GM18909 (cell line): ENCODE results near the gene ARHGAP6.
"Not testable (repeated sequence)": the region's sequence is repeated elsewhere in the genome, so short reads cannot be mapped to it uniquely, and the experiment has no call there.

Experiments used
- ATAC-seq: cut with Tn5 transposase; IDR thresholded peaks from one replicate; pipeline ENCODE4 v1.9.1; 2021; ENCODE audit warnings: mild to moderate bottlenecking; ENCODE audit not compliant: unreplicated experiment, poor library complexity

ARHGAP6 gene

DNA sequence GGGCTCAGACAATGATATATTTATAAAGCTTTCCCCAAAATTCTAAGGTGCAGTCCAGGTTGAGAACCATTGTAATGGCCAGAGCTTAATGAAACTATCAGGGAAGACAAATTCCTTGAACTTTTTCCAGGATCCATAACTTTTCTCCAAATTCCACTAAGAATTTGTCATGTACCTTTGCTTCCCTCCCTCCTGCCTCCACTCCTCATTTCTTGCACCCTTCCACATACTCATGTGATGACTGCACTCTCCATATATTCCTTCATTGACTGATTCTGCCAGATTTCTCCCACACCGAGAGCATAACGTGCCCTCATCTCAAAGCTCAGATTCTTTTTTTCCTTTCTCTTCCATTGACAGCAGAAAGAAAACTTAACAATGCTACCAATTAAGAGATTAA is 393.4 kb downstream of the ARHGAP6 start:
- no peak for ATAC-seq

DNA sequence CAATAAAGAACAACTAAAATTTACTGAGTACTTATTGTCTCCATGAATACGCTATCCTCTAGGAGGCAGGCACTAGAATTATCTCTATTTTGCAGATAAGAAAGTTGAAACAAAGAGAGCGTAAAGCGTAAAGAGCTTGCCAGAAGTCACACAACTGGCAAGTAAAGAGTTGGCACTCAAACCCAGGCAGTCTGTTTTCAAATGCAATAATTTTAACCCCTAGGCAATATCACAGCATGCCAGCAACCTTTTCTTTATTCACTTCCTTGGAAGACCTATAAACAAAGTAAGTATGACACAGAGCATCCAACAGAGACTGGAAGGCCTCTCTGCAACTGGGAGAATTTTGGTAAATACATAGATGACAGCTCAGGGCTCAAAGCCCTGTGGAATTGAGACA is 395.7 kb downstream of the ARHGAP6 start:
- ATAC-seq: no peak

DNA sequence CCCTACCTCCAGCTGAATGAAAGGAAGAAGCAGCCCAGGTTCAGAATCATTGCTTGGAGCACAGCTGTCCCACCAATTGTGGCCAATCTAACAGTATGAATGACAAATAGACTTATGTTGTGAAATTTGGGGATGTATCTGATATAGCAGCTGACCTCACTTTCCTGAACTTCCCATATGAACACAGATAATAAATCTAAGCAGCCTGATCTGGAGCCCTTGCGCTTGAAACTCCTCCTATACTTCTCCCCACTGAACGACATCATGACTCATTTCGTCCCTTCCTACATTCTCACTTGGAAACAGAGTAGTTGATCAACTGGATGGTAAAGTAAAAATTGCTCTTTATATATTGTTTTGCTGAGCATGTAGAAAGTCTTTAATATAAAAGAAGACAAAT is 396.7 kb downstream of the ARHGAP6 start:
- no peak for ATAC-seq

DNA sequence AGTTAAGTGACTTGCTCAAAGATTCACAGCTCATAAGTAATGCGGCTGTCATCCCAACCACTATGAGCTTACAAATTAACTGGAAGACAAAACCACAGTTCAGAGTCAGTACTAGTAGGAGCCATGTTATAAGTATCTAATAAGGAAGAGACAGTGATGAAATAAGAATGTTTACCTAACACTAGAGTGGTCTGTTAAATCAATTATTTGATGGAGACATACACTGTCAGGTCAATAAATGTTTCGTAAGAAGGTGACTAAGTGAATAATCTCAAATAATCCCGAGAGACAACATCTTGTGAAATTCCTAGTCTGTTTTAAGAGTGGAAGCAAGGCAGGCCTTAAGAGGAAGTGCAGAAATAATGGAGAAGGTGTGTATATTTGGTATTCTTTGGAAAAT is 398.3 kb downstream of the ARHGAP6 start:
- ATAC-seq: no peak

GRCh38 chrX:11266573-11267003 is 399.1 kb downstream of the ARHGAP6 start:
- ATAC-seq: no peak

DNA sequence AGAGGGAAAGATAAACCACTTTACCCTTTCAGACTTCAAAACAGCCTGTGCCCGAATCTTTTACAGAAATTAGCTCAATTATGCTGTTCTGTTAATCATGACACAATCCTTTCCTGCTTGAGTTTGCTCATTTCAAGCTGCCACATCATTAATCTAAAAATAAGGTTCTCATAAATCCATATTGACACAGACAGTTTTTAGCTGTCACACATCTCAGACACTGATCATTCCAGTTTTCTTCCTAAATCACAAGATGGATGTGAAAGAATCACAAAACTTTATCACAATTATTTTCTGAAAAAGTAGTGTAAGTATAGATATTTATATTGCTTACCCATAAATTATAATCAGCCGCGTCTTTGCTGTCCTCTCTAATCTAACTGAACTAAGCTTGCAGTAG is 400.4 kb downstream of the ARHGAP6 start:
- no peak for ATAC-seq

- ATAC-seq: no peak
Observed at GRCh38 chrX:11264925-11265324, 400.8 kb downstream of the ARHGAP6 start.

GRCh38 chrX:11261260-11261659 is 404.5 kb downstream of the ARHGAP6 start:
- no peak for ATAC-seq

DNA sequence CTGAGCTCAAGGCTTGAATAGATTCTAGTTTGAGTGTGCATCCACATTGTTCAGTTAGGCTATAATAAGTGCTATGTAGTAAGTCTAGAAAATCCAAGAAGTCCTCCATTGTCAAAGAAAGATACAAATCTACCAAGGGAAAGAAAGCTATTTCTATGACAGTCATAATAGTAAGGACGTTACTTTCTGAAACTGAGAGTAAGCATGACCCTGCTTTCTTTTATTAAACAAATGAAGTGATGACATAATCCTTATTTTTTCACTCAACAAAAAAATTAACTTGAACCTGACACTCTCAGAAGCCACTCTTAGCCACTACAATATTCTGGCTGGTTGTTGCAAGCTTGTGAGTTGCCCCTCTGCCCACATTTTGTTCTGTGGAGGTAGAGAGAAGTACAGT is 406.3 kb downstream of the ARHGAP6 start:
- no peak for ATAC-seq

DNA sequence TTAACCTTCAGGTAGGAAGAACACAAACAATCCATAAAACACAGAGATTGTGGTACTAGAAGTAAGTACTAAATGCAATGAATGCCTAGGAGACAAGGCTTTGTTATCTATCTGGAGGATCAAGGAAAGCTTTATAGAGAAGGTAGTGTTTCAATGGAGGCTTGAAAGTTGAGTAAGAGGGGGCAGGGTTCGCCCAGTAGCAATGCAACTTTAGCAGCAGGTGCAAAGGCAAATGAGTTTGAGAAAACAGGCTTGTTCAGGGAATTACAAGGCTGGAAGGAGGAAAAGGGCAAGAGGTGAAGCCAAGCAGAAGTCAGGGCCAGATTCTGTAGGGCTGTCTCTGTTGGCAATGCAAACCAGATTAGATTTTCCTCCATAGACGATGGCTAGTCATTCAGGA is 408.0 kb downstream of the ARHGAP6 start:
- ATAC-seq: no peak

DNA sequence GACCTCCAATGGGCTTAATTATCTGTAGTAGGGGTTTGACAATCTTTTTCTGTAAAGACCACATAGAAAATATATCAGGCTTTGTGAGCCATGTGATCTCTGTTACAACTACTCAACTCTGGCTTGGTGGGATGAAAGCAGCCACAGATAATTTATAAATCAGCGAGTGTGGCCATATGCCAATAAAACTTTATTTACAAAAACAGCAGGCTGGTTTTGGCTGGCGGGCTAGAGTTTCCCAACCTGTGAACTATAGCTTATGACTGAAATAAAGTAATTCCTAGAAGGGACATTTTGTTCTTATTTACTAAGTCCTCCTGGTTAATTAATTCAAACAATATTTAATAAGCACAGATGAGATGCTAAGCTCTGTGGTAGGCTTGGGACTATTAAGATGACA is 408.4 kb downstream of the ARHGAP6 start:
- ATAC-seq: no peak

DNA sequence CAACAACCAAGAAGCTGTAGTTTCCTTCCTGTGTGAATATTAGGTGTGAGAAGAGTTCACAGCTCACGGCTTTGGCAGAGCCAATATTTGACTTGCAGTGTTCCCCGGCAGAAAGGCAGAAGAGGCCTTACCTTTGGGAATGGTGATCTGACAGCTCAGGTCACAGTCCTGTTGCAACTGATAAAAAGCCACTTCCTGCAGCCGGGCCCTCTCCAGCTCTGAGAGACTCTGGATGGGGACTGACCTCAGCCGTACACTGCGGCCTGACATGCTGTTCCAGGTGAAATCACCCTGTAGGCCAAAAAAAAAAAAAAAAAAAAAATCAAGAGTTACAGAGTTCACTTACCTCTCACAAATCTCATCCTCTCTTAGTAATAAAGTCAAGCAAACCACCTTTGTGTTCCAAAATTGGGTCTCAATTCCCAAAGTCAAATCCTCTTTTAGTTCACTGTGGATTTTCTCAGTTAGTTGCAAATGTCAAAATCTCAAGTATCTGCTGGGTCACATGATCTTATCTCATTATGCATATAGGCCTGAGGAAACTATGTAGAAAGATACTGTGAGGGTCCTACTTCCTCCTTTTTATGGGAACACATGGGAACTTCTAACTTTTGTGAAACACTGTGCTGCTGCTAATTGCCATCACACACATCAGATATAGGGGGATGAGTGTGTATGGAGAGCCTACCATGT is 411.2 kb downstream of the ARHGAP6 start:
- ATAC-seq: no peak

- no peak for ATAC-seq
Observed at GRCh38 chrX:11244636-11245035, 421.1 kb downstream of the ARHGAP6 start.

DNA sequence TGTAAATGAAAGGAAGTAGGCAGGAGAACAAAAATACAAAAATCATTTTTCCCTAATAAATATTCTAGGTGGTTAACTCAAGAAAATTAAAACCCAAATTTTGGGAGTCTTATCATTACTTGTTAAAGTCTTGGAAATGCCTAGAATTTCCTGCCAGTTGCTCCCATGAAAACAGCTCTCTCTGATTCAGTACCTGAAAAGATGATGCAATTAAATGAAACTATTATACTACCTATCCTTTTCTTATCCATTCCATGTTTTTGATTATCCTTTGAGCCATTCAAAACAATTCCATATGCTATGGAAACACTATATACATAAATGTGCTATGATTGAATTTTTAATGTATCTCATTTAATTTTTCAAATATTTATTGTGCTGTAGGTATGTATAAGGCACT is 423.0 kb downstream of the ARHGAP6 start:
- ATAC-seq: no peak

DNA sequence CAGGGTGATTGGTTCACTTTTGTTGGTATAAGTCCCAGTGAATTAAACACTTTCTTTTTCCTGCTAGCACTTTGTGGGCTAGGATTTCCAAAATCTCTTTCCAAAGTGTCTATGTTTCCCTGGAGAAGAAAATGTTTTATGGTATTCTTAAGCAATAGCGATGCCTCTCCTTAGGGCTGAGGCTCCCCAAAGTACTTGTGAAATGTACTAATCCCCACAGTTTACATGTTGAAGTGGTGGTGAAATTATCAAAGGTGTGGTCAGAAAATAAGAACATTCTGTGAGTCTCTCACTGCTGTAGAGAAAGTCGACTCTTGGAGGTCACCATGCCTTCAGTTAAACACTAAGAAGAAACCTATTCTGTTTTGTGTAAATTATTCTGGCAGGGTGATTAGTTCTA is 424.0 kb downstream of the ARHGAP6 start:
- no peak for ATAC-seq

DNA sequence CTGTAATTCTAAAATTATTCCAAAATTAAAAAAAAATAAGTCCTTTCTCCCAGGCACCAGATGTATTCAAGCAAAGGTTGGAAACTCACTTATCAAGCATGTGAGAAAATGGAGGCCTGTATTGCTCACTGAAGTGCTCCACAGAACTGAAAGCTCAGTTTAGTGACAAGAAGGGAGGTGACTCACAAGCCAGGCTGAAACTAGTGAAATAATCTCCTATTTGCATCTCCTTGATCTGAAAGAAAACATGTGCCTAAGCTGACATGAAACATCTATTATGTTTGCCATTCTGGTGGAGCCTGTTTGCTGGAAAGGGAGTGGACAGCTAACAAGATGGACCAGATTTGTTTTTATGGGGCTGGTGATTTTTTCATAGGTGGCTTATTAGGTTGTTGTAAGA is 426.5 kb downstream of the ARHGAP6 start:
- ATAC-seq: peak; percentile 93

GRCh38 chrX:11235377-11235776 is 430.3 kb downstream of the ARHGAP6 start:
- not testable (repeated sequence) for ATAC-seq

DNA sequence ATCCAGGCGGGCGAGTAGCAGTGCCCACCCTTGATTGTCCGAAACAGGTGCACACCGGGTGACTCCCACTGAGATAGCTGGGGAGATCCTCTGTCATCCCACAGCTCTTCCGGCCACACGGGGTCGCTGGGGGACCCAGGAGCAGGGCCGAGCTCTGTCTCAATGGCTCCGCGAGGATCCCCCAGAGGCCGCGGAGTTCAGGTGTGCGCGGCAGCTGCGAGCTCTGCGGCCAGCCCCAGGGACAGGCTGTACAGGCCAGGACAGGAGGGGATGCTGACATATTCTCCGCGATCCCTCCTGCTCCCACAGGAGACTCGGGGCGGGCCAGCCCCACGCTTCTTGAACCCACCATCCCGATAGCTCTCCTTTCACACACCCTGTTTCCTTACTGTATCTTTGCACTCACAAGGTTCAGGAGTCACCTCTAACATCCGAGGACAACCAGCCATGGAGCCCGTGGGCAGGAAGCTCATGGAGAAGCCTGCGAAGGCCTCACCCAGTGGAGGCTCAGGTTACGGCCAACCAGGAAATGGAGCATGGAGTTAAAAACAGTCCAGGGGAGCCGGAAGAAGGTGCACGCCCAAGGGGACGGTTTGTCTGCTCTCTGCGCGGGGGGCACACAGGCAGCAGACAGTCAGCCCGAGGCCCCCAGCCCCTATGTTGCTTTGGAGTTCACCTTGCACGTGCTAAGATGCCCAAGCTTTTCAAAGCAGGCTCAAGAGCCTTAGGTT is 450.4 kb downstream of the ARHGAP6 start:
- no peak for ATAC-seq

GRCh38 chrX:11214346-11215190 is 451.2 kb downstream of the ARHGAP6 start:
- ATAC-seq: no peak

DNA sequence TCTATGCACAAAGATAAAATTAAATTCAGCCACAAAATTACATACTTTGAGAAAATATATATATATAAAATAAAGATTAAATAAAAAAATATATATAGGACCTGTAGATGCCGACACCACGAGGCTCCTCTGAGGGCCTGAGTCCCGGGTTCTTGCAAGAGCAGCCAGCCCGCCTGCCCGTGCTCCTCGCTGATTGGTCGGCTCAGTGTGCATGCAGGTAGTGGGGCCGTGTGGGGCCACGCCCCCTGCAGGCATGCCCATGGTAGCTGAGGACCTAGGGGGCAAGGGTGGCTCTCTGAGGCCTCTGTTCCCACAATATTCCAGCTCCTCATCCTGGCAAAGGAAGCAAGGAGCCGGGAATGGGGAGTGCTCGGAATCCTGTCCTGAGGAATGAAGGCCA is 453.0 kb downstream of the ARHGAP6 start:
- ATAC-seq: no peak

DNA sequence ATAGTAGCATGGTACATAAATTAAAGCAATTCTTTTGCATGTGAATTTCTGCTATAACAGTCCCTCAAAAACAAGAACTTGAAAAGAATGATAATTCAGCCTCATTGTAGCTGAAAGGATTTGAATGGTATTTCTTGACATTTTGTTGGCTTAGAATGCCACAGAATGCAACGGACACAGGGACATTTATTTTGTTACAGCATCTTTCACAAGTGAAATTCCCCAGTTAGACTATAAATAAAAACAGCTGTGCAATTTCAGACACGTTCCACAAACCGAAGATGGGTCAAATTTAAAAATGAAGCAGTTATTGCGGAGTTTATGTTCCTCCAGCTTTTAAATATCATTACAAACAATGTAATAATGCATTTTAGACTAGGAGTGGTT is 455.3 kb downstream of the ARHGAP6 start:
- no peak for ATAC-seq
